DND-41 (cell line): Measurements from ENCODE around the gene CHTF18.

ENCODE experiments used
- ATAC-seq: fragments of 200-7000 bp; cut with Tn5 transposase; 3 replicates; pipeline ENCODE4 v1.9.1; 2021; ENCODE audit warnings: low read depth; ENCODE audit not compliant: insufficient read depth
- DNase-seq: peaks from one replicate; pipeline ENCODE4 v3.0.0-alpha.2; 2020
- H2AFZ ChIP-seq: 2 replicates; pipeline ENCODE4 v1.6.0; 2012; ENCODE audit warnings: low read depth, low read length
- H3K27ac ChIP-seq: 2 replicates; pipeline ENCODE4 v1.5.1; 2012; ENCODE audit warnings: low read length, inconsistent platforms
- H3K27me3 ChIP-seq: fragments of 200-600 bp; sonication (generic); 2 replicates; pipeline ENCODE4 v1.6.0; 2012; ENCODE audit warnings: low read length, mild to moderate bottlenecking, inconsistent platforms; ENCODE audit not compliant: insufficient read depth, poor library complexity
- H3K36me3 ChIP-seq: 2 replicates; pipeline ENCODE4 v1.5.1; 2012; ENCODE audit warnings: low read length, inconsistent platforms; ENCODE audit not compliant: insufficient read depth
- H3K4me1 ChIP-seq: 2 replicates; pipeline ENCODE4 v1.5.1; 2012; ENCODE audit warnings: mild to moderate bottlenecking, low read length; ENCODE audit not compliant: insufficient read depth
- H3K4me2 ChIP-seq: 2 replicates; pipeline ENCODE4 v1.6.0; 2012; ENCODE audit warnings: mild to moderate bottlenecking, moderate library complexity, low read length, inconsistent platforms; ENCODE audit not compliant: insufficient read depth
- H3K4me3 ChIP-seq, 2 experiments: fragments of 200-600 bp in 1 of 2; shearing (Covaris generic) in 1 of 2; 2 replicates each; pipeline ENCODE4 v1.5.1; 2012 to 2016; ENCODE audit warnings: inconsistent platforms in 2 of 2, low read length in 2 of 2, mild to moderate bottlenecking in 2 of 2, low read depth in 1 of 2, moderate library complexity in 1 of 2
- H3K79me2 ChIP-seq: 2 replicates; pipeline ENCODE4 v1.6.0; 2012; ENCODE audit warnings: low read length, inconsistent platforms; ENCODE audit not compliant: insufficient read depth
- H3K9ac ChIP-seq: 2 replicates; pipeline ENCODE4 v1.6.0; 2012; ENCODE audit warnings: low read depth, mild to moderate bottlenecking, inconsistent platforms, low read length, moderate library complexity
- H3K9me3 ChIP-seq: 2 replicates; pipeline ENCODE4 v1.5.1; 2012; ENCODE audit warnings: low read length, moderate library complexity, mild to moderate bottlenecking, inconsistent platforms; ENCODE audit not compliant: insufficient read depth, severe bottlenecking
- H4K20me1 ChIP-seq: 2 replicates; pipeline ENCODE4 v1.6.0; 2012; ENCODE audit warnings: low read length; ENCODE audit not compliant: insufficient read depth
- CTCF ChIP-seq: IDR thresholded peaks from 2 replicates; pipeline ENCODE4 v1.5.1; 2012; ENCODE audit warnings: borderline replicate concordance, low read length, moderate library complexity, mild to moderate bottlenecking; ENCODE audit not compliant: poor library complexity, severe bottlenecking; ENCODE audit errors: extremely low read depth
- EZH2 ChIP-seq: IDR thresholded peaks from 3 replicates; pipeline ENCODE4 v1.6.1; 2012; ENCODE audit warnings: borderline replicate concordance, low read depth, mild to moderate bottlenecking, moderate library complexity, low read length, inconsistent platforms; ENCODE audit not compliant: severe bottlenecking

CHTF18 gene

DNA sequence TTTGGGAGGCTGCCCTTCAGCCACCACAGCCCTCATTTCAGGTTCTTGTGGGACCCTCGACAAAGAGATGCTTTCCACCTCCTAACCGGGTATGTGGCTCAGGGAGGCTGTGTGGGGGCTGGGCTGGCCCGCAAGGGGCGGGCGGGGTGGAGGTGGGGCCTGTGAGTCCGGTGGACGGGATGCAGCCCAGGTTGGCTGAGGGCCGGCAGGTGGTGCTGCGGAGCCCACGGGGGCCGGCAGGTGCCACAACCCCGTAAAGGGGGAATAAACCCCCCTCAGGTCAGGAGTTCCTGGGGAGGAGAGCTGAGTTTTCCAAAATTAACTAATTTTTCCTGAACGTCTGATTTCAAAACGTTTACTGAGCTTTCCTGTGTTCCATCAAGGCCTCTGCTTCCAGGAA is 42.7 kb upstream of the CHTF18 start:
- Histone ChIP-seq H3K79me2 (no peaks in the 10 kb centered on the region), H3K9me3 (no peaks in the 10 kb centered on the region), H2AFZ (no peak overlapping the region), H3K4me1 (peaks cover 6% of the 10 kb centered on the region), H3K4me2 (no peak overlapping the region), H3K9ac (no peak overlapping the region), H3K36me3 (no peaks in the 10 kb centered on the region), H4K20me1 (no peaks in the 10 kb centered on the region), H3K27me3 (no peaks in the 10 kb centered on the region), H3K4me3 (no peak overlapping the region), H3K27ac (no peak overlapping the region)
- no peak for ATAC-seq
- no peak for DNase-seq
- TF ChIP-seq EZH2, result no peak
- peak; percentile 14 for TF ChIP-seq CTCF

DNA sequence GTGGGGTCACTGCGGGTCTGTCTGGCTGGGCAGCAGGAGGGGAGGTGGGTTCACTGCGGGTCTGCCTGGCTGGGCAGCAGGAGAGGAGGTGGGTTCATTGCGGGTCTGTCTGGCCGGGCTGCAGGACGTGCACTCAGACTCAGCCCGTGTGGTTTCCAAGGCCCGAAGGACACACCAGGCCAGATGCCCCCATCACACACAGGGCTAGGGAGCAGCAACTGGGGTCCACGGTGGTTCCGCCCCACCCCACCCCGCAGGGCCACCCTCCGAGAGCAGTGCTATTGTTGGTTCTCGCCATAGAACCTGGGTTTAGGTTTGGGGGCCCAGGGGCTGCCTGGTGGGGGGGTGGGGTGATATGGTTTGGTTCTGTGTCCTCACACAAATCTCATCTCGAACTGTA is 41.8 kb upstream of the CHTF18 start:
- no peak for TF ChIP-seq EZH2
- no peak for TF ChIP-seq CTCF
- Histone ChIP-seq H3K4me3 (no peak overlapping the region), H3K9me3 (no peaks in the 10 kb centered on the region), H3K27me3 (no peaks in the 10 kb centered on the region), H3K36me3 (no peaks in the 10 kb centered on the region), H3K4me1 (no peaks in the 10 kb centered on the region), H3K79me2 (no peaks in the 10 kb centered on the region), H3K4me2 (no peak overlapping the region), H3K27ac (no peak overlapping the region), H3K9ac (no peak overlapping the region), H2AFZ (no peak overlapping the region), H4K20me1 (no peaks in the 10 kb centered on the region)
- no peak for DNase-seq
- no peak for ATAC-seq

DNA sequence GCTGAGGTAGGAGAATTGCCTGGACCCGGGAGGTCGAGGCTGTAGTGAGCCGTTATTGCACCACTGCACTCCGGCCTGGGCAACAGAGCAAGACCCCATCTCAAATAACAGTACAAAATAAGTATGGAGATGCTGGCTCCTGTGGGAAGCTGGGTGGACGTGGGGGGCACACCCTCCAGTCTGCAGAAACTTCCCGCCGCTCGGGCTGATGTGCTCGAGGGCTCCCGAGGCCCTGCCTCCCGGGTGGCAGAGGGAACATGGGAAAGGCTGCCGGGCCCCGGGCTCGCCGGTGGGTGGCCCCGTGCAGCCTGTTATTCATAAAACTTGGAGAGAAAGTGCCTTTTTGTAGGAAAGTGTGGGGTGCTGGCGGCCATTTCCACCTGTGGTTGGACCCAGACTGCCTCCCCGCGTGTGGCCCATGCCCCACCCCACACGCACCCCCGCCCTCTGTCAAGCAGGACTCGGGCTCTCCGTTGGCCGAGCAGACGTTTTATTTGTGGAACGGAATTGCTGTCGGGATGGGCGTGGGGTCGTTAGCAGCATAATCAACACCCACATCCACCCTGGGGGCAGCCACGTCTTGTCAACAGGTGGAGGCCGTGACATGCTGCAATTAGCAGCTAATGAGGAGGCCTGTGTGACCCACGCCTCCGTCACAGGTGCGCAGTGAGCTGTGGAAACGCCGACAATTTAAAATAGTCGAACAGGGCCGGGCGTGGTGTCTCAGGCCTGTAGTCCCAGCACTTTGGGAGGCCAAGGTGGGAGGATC is 40.3 kb upstream of the CHTF18 start:
- Histone ChIP-seq H2AFZ (no peak overlapping the region), H3K79me2 (no peaks in the 10 kb centered on the region), H4K20me1 (no peaks in the 10 kb centered on the region), H3K27ac (no peak overlapping the region), H3K4me1 (no peaks in the 10 kb centered on the region), H3K27me3 (no peaks in the 10 kb centered on the region), H3K9ac (no peak overlapping the region), H3K36me3 (no peaks in the 10 kb centered on the region), H3K4me2 (no peak overlapping the region), H3K9me3 (no peaks in the 10 kb centered on the region), H3K4me3 (no peak overlapping the region)
- ATAC-seq (no peak), DNase-seq (no peak)
- no peak for TF ChIP-seq CTCF
